HS-27A (cell line): ENCODE measurements around the gene ADGRV1.
"Not testable (repeated sequence)": the region's sequence is repeated elsewhere in the genome, so short reads cannot be mapped to it uniquely, and the experiment has no call there.

Experiments used
- DNase-seq: peaks from one replicate; pipeline ENCODE4 v3.0.0-alpha.2; 2012; ENCODE audit warnings: low read depth, missing footprints

The ADGRV1 gene

GRCh38 chr5:90553711-90554110, 4.9 kb upstream of the ADGRV1 start:
- DNase-seq, result no peak

DNA sequence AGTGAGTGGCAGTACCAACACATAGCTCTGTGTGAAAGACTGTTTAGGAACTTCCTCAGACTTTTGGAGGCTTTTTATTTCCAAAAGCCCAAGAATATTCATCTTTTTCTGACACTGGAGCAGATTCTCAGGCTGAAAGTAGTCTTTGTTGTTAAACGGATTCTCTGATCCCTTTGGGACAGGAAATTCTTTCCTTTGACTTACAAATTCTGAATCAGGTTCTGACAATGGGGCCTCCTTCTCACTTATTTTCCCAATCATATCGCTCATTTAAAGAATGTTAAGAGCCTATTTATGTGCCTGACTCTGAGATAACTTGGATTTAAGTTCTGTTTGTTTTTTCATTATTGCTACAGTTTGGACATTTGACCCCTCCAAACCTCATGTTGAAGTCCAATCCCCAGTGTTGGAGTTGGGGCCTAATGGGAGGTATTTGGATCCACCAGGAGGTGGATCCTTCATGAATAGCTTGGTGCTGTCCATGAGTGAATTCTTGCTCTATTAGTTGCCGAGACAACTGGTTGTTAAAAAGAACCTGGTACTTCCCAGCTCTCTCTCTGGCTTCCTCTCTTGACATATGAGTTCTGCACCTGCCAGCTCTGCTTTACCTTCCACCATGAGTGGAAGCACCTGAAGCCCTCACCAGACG, 4.1 kb upstream of the ADGRV1 start:
- DNase-seq, result no peak

GRCh38 chr5:90555666-90556065, 2.9 kb upstream of the ADGRV1 start:
- no peak for DNase-seq

DNA sequence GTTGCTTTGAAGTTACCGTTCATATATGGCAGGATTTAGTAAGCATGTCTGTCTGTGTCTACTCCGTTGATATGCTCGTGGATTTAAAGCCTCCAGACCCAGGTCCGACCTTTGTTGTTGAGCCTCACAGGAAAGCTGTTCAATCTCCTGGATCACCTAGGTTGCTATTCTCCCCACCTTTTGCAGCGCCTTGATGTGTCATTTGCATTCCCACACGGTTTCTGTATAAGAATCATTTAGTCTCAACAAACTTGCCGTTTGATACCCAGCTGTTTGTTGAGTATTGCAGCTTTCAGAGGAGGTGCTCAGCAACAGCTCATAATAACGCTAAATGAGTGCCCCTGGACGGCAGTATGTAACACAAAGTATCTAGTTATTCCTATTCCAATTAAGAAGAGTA, 1.2 kb upstream of the ADGRV1 start:
- no peak for DNase-seq

DNA sequence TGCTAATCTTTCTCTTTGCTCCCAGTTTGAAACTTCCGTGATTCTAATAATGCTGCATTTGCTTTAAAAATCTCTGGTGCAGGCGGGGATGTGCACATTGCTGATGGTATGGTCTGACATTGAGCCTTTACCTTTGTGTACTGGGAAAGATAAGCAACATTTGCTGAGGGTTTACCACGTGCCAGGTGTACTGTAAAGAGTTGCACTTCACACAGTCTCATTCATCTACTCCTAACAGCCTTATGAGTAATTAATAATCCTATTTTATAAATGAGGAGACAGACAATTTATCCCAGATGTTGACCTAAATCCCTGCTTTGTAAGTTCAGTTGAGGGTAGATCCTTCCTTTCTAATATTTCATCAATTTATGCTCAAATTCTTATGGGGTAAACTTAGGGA, 726 bp upstream of the ADGRV1 start:
- DNase-seq, result no peak

DNA sequence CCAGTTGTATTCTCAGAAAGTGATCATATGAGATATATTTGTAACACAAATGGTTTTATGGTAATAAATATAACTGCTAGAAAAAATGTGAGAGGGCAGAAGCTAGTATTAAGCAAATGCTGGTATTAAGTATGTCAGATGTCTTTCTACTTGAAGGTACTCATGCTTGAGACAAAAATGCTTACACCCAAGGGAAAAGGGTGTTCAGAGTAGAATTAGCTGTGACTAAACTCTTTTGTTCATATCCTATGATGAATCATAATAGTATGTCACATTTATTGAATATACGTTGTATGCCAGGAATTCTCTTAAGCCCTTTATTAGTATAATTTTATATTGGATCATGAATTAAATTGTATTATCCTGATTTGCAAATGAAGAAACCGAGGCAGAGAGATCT, 2.2 kb downstream of the ADGRV1 start:
- DNase-seq, result no peak

DNA sequence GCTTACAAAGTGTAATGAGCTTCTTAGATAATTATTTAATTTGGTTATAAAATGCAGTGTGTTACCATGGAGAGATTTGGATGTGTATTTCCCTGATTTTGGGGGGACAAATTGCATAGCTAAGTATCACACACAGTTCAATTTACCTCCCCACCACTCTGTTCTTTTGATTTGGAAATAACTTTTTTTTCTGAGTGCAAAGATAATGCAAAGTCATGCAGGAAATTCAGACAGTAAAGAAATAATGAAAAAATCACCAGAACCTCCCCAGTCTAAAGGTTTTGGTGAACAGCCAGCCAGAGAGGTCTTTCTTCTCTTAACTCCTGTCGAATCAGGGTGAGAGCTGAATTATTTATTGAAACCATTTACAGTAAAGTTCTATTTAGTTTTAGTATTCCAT, 3.2 kb downstream of the ADGRV1 start:
- no peak for DNase-seq

GRCh38 chr5:90562341-90562740, 3.7 kb downstream of the ADGRV1 start:
- DNase-seq, result no peak

DNA sequence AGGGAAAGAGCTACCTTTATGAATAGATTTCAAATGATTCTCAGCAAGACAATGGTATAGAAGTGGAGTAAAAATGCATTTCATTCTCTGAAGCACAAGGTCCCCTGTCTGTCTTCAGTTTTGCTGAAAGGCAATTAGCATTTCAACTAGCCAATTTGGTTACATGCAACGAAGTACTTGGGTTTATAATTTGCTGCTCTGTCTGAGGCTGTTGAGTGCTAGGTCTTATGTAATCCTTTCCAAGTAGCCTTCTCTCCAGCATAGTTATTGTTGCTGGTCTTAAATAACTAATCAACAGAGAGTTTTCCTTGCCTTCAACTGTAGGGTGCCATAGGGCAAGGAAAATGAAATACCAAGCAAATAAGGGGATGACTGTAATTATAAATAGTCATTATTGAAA, 4.5 kb downstream of the ADGRV1 start:
- DNase-seq, result no peak

DNA sequence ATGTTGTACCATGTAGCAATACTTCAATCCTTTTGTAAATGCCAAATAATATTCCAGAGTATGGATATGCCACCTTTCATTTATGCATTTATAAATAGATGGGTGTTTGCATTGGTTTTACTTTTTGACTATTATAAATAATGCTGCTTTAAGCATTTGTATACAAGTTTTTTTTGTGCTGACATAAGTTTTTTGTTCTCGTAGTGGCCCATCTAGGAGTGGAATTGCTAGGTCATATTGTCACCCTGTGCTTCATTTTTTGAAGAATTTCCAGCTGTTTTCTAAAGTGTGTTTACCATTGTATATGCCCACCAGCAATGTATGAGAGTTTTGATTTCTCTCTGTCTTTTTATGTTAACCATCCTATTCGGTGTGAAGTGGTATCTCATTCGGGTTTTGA, 6.9 kb downstream of the ADGRV1 start:
- no peak for DNase-seq

DNA sequence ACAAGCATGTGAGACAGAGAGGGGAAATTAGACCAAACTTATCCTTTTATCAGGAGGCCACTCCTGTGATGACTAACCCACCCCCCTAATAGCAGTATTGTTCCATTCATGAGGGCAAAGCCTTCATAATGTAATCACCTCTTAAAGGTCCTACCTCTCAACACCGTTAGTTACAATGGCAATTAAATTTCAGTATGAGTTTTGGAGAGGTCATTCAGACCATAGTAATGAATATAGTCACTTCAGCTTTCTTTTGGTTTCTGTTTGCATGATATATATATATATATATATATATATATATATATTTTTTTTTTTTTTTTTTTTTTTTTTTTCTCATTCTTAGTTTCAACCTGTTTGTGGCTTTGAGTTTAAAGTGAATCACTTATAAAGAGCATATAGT, 10.5 kb downstream of the ADGRV1 start:
- no peak for DNase-seq

DNA sequence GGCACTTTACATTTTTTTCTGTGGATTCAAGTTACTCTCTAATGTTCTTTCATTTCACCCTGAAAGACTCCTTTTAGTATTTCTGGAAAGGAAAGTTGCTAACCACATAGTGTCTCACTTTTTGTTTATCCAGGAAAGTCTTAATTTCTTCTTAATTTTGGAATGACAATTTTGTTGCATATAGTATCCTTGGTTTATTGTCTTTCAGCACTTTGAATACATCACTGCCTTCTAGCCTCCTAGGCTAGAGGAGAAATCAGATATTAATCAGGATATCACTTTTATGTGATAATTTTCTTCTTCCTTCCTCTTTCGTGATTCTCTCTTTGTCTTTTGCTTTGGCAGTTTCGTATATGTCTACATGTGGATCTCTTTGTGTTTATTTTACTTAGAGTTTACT, 11.4 kb downstream of the ADGRV1 start:
- no peak for DNase-seq

GRCh38 chr5:90571147-90571773, 12.7 kb downstream of the ADGRV1 start:
- DNase-seq, result no peak

DNA sequence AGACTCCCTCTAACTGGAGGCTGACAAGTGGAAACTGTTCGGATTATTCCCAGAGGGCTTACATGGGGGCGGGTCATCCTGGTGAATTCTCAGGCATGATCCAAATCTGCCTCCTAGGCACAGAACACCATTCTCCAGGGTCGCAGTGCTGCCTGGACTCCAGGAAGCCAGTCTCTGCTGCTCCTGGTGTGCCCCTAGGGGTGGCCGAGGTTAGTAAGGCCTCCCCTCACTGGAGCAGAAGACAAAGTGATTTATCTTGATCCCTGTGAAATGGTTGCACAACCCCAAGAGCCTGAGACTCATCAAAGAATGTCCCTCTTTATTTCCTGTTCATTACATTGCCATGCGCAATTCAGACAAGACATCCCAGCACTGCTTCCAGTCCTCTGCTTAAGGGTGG, 17.1 kb downstream of the ADGRV1 start:
- no peak for DNase-seq

- not testable (repeated sequence) for DNase-seq
Measured at GRCh38 chr5:90576566-90576965, 18.0 kb downstream of the ADGRV1 start.

GRCh38 chr5:90579905-90580304, 21.3 kb downstream of the ADGRV1 start:
- not testable (repeated sequence) for DNase-seq

DNA sequence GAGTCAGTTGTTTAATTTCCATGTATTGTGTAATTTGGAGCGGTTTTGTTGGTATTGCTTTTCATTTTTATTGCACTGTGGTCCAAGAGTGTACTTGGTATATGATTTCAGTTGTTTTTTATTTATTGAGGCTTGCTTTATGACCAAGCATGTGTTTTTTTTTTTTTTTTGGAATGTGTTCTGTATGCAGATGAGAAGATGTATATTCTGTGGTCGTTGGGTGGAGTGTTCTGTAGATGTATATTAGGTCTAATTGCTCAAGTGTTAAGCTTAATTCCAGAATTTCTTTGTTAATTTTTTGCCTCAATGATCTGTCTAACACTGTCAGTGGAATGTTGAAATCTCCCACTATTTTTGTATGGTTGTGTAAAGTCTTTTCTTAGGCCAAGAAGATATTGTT, 23.4 kb downstream of the ADGRV1 start:
- no peak for DNase-seq

- DNase-seq, result no peak
Measured at GRCh38 chr5:90585337-90585986, 26.9 kb downstream of the ADGRV1 start.

DNA sequence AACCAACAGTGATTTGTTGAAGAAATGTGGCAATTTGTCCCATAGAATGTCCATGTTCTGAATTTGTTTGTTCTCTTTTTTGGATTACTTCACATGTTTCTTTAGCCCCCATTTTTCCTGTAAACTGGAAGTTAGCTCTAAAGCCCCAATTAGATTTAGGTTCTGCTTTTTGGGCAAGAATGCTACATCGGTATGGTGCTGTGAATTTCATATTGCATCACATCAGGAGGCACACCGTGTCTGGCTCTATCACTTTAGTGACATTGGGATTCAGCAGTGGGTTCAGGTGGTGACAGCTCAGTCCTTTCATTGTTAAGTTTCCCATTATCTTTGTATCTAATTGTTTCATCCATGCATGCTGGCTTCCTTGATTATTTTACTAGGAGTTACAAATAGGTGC, 27.9 kb downstream of the ADGRV1 start:
- no peak for DNase-seq

GRCh38 chr5:90590170-90590569, 31.6 kb downstream of the ADGRV1 start:
- no peak for DNase-seq

- not testable (repeated sequence) for DNase-seq
Measured at GRCh38 chr5:90593083-90593482, 34.5 kb downstream of the ADGRV1 start.

- DNase-seq, result not testable (repeated sequence)
Measured at GRCh38 chr5:90595766-90596165, 37.2 kb downstream of the ADGRV1 start.

DNA sequence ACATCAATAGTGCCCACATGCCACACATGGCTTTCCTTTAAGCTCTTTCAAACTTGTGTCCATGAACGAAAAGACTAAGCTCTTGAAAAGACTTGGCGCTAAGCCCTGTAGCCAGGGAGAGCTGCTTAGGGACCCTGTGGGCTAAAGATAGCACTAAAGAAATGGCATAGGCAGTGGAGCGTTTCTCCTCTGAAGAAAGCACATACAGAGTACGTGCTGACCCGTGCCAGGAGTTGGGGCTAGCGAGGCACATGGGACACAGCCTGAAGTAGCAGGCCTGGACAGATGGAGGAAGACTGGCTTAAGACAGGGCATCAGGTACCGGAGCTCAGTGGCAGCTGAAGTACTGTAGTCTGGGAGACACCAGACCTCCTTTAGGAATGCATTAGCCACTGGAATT, 39.7 kb downstream of the ADGRV1 start:
- no peak for DNase-seq

DNA sequence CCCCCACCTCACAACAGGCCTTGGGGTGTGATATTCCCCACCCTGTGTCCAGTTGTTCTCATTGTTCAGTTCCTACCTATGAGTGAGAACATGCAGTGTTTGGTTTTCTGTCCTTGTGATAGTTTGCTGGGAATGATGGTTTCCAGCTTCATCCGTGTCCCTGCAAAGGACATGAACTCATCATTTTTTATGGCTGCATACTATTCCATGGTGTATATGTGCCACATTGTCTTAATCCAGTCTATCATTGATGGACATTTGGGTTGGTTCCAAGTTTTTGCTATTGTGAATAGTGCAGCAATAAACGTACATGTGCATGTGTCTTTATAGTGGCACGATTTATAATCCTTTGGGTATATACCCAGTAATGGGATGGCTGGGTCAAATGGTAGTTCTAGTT, 41.7 kb downstream of the ADGRV1 start:
- not testable (repeated sequence) for DNase-seq
